Lung (tissue), 12 donors: Measurements from ENCODE around the gene SLC10A2. TPM values are rescaled to one million over a fixed set of nuclear protein-coding genes. Genes with fewer than 3 reads are reported as not detected.

Source experiments
- ATAC-seq: fragments of 200-7000 bp; cut with Tn5 transposase; one replicate; pipeline ENCODE4 v1.9.1; 2020; ENCODE audit warnings: moderate number of reproducible peaks; ENCODE audit not compliant: insufficient read depth, low FRiP score
- DNase-seq, 3 donors: peaks; one replicate each; pipeline ENCODE4 v3.0.0-alpha.2; 2013 to 2017
- H3K27ac ChIP-seq, 2 donors: one replicate each; pipeline ENCODE4 v1.5.1; 2013; ENCODE audit warnings: mild to moderate bottlenecking in 2 of 2, moderate library complexity in 2 of 2, control low read depth in 1 of 2, inconsistent platforms in 1 of 2, low read depth in 1 of 2, low read length in 1 of 2
- H3K27me3 ChIP-seq, 3 donors: one replicate each; pipeline ENCODE4 v1.5.1; 2013; ENCODE audit warnings: low read length in 2 of 3; ENCODE audit not compliant: control insufficient read depth in 3 of 3, insufficient read depth in 3 of 3
- H3K36me3 ChIP-seq, 4 donors: one replicate each; pipeline ENCODE4 v1.5.1; 2013; ENCODE audit warnings: low read length in 4 of 4, mild to moderate bottlenecking in 1 of 4, moderate library complexity in 1 of 4; ENCODE audit not compliant: control insufficient read depth in 4 of 4, insufficient read depth in 4 of 4
- H3K4me1 ChIP-seq, 5 donors: one replicate each; pipeline ENCODE4 v1.5.1; 2013; ENCODE audit warnings: low read length in 5 of 5, mild to moderate bottlenecking in 2 of 5, moderate library complexity in 1 of 5; ENCODE audit not compliant: control insufficient read depth in 5 of 5, insufficient read depth in 5 of 5
- H3K4me3 ChIP-seq: one replicate; pipeline ENCODE4 v1.5.1; 2013; ENCODE audit warnings: mild to moderate bottlenecking, control low read depth, moderate library complexity
- H3K9ac ChIP-seq, 2 donors: one replicate each; pipeline ENCODE4 v1.5.1; 2013; ENCODE audit warnings: low read length in 2 of 2, control low read depth in 1 of 2; ENCODE audit not compliant: insufficient read depth in 1 of 2
- H3K9me3 ChIP-seq, 4 donors: one replicate each; pipeline ENCODE4 v1.5.1; 2013; ENCODE audit warnings: low read length in 3 of 4, mild to moderate bottlenecking in 1 of 4, moderate library complexity in 1 of 4; ENCODE audit not compliant: control insufficient read depth in 4 of 4, insufficient read depth in 3 of 4
- CTCF ChIP-seq: IDR thresholded peaks from 2 replicates; pipeline ENCODE4 v1.5.1; 2012; ENCODE audit warnings: mild to moderate bottlenecking; ENCODE audit errors: control extremely low read depth, extremely low read depth
- WGBS, 2 donors: extraction: QIAGEN DNeasy Blood & Tissue Kit; methylation state at CpG; one replicate each; pipeline ENCODE4 v1.1.7; 2013; 5-methylcytosine and 5-hydroxymethylcytosine counted together
- polyA plus RNA-seq, 2 donors: library from polyadenylated mRNA; stranded (reverse); fragments of 200-250 nt; gene quantifications; one replicate each; pipeline ENCODE4 v1.2.1, GENCODE V29; 2013
- total RNA-seq, 2 donors: library from RNA; depleted of rRNA in 1 of 2; stranded (reverse); fragments of >200 nt in 1 of 2; gene quantifications; one replicate each; pipeline ENCODE4 v1.2.1, GENCODE V29; 2014 to 2021
- donor health status: control.
- donor health status: control.
- donor health status: Bipolar disorder and iron deficiency.
- donor health status: healthy.
- donor health status: DM: yes; HTN: yes; CAD: no.

SLC10A2 gene
- total and polyA plus RNA-seq, 4 donors: 13.7 TPM; not detected in 3

- TF ChIP-seq CTCF: no peak
- Histone ChIP-seq H3K27ac (no peak overlapping the region), H3K27me3 (no peaks in the 10 kb centered on the region), H3K9ac (no peak overlapping the region), H3K4me3 (no peak overlapping the region), H3K9me3 (peaks cover 0 to 5% (median 0%) of the 10 kb centered on the region in 4 donors), H3K36me3 (no peaks in the 10 kb centered on the region), H3K4me1 (no peaks in the 10 kb centered on the region)
- WGBS, 2 donors: 85 to 86% methylated on average over 2 of the region's 2 CpGs
- no peak for ATAC-seq
- no peak for DNase-seq
Observed at GRCh38 chr13:103062079-103062478, 4.1 kb downstream of the SLC10A2 start.

DNA sequence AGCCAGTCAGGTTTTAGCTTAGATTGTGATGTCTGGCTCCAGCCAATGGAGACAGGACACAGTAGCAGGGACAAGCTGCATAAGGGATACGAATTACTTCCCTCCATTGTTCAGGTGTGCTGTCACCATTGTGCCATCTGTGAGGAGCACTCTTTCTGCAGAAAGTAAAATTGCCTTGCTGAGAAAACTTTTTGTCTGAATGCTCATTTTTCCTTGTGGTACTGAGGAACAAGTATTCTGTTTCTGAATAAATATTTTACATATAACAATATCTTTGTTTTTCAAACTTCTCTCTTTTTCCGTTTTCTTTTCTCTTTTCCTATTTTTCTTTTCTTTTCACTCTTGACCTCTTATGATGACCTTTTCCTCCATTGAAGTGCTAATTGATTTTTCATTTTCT is 10.2 kb downstream of the SLC10A2 start:
- 87 to 88% methylated on average over 2 of the region's 2 CpGs for WGBS, 2 donors
- no peak for TF ChIP-seq CTCF

GRCh38 chr13:103055166-103055565 is 11.1 kb downstream of the SLC10A2 start:
- Histone ChIP-seq H3K9me3 (peaks cover 0 to 8% (median 7%) of the 10 kb centered on the region in 4 donors), H3K36me3 (no peaks in the 10 kb centered on the region), H3K27me3 (no peaks in the 10 kb centered on the region), H3K9ac (no peak overlapping the region), H3K27ac (no peak overlapping the region), H3K4me3 (no peak overlapping the region), H3K4me1 (no peaks in the 10 kb centered on the region)
- WGBS, 2 donors: 77 to 81% methylated on average over 2 of the region's 2 CpGs
- no peak for TF ChIP-seq CTCF
- DNase-seq (no peak), ATAC-seq (no peak)

More for the DNA sequence above, 10.2 kb downstream of the SLC10A2 start:
- H3K36me3 ChIP-seq: no peaks in the 10 kb centered on the region
- H3K27ac ChIP-seq: no peak overlapping the region
- H3K9ac ChIP-seq: no peak overlapping the region
- H3K4me1 ChIP-seq: no peaks in the 10 kb centered on the region
- peaks cover 0 to 8% (median 7%) of the 10 kb centered on the region in 4 donors for H3K9me3 ChIP-seq
- ATAC-seq (no peak), DNase-seq (no peak)
- no peak overlapping the region for H3K4me3 ChIP-seq
- no peaks in the 10 kb centered on the region for H3K27me3 ChIP-seq

- H3K27ac ChIP-seq: no peak overlapping the region
- WGBS, 2 donors: 84 to 89% methylated on average over 4 of the region's 4 CpGs
- H3K9ac ChIP-seq: no peak overlapping the region
- no peak for TF ChIP-seq CTCF
- ATAC-seq (no peak), DNase-seq (no peak)
- H3K9me3 ChIP-seq: peaks cover 0 to 1% (median 0%) of the 10 kb centered on the region in 4 donors
- H3K27me3 ChIP-seq: no peaks in the 10 kb centered on the region
- no peak overlapping the region for H3K4me3 ChIP-seq
- H3K4me1 ChIP-seq: no peaks in the 10 kb centered on the region
- no peaks in the 10 kb centered on the region for H3K36me3 ChIP-seq
Observed at GRCh38 chr13:103046676-103047075, 19.5 kb downstream of the SLC10A2 start.
